ENCODE results near the gene GPRC5B. TPM values are rescaled to one million over a fixed set of nuclear protein-coding genes. Genes with fewer than 3 reads are reported as not detected.

The GPRC5B gene
- total RNA-seq, 1 donor from 2014 or later, result 15.4 TPM

DNA sequence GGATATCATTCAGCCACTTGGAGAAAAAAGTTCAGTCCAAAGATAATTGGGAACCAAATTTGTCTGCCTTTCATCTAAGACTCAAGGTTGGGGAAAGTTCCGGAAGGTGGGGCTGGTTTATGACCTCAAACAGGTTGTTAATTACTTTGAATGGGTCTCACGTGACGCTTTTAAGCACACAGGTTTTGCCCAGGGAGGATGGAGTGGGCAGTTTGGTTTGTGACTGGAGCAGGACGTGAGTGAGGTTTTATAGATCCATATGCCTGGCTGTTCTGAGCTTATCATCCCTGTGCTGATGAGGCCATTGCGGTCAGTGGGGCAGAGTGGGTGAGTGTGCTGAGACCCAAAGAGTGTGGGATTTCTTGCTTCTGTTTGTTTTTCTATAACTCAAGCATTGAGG is 38.7 kb upstream of the GPRC5B start:
- intact Hi-C loops (cut with DNase I), result no loop called here
- Histone ChIP-seq H3K4me3 (no peak overlapping the region), H3K36me3 (no peaks in the 10 kb centered on the region), H3K4me1 (no peaks in the 10 kb centered on the region), H3K27ac (no peak overlapping the region), H3K9me3 (no peaks in the 10 kb centered on the region), H3K27me3 (ENCODE audit: low read depth) (no peaks in the 10 kb centered on the region)
- ATAC-seq, result no peak
- TF ChIP-seq CTCF (IDR thresholded peaks at IDR 0.05), result no peak
- DNase-seq, result no peak

- no peaks in the 10 kb centered on the region for H3K9me3 ChIP-seq
- H3K27me3 ChIP-seq (ENCODE audit: low read depth), result no peaks in the 10 kb centered on the region
- H3K4me1 ChIP-seq, result no peaks in the 10 kb centered on the region
- no peak overlapping the region for H3K4me3 ChIP-seq
- no peaks in the 10 kb centered on the region for H3K36me3 ChIP-seq
- no peak for TF ChIP-seq CTCF (IDR thresholded peaks at IDR 0.05)
- no peak overlapping the region for H3K27ac ChIP-seq
- ATAC-seq, result no peak
- no peak for DNase-seq
- intact Hi-C loops (cut with DNase I), result no loop called here
Observed at GRCh38 chr16:19919142-19919541, 34.5 kb upstream of the GPRC5B start.

GRCh38 chr16:19916064-19916463 is 31.4 kb upstream of the GPRC5B start:
- H3K9me3 ChIP-seq, result no peaks in the 10 kb centered on the region
- no peak overlapping the region for H3K27ac ChIP-seq
- no peak for ATAC-seq
- TF ChIP-seq CTCF (IDR thresholded peaks at IDR 0.05), result no peak
- intact Hi-C loops (cut with DNase I), result no loop called here
- H3K36me3 ChIP-seq, result no peaks in the 10 kb centered on the region
- H3K4me3 ChIP-seq, result no peak overlapping the region
- no peak for DNase-seq
- H3K4me1 ChIP-seq, result no peaks in the 10 kb centered on the region
- H3K27me3 ChIP-seq (ENCODE audit: low read depth), result peaks cover 2% of the 10 kb centered on the region

GRCh38 chr16:19914877-19915276 is 30.2 kb upstream of the GPRC5B start:
- H3K27me3 ChIP-seq (ENCODE audit: low read depth), result peaks cover 6% of the 10 kb centered on the region
- intact Hi-C loops (cut with DNase I), result no loop called here

GRCh38 chr16:19913340-19913645 is 28.6 kb upstream of the GPRC5B start:
- ATAC-seq (no peak), DNase-seq (no peak)
- H3K27me3 ChIP-seq (ENCODE audit: low read depth), result peaks cover 11% of the 10 kb centered on the region
- intact Hi-C loops (cut with DNase I), result no loop called here
- TF ChIP-seq CTCF (IDR thresholded peaks at IDR 0.05), result no peak
- H3K36me3 ChIP-seq, result no peaks in the 10 kb centered on the region
- H3K4me3 ChIP-seq, result no peak overlapping the region
- no peak overlapping the region for H3K27ac ChIP-seq
- no peaks in the 10 kb centered on the region for H3K4me1 ChIP-seq
- no peaks in the 10 kb centered on the region for H3K9me3 ChIP-seq

More at GRCh38 chr16:19914877-19915276, 30.2 kb upstream of the GPRC5B start:
- no peaks in the 10 kb centered on the region for H3K4me1 ChIP-seq
- DNase-seq (no peak), ATAC-seq (no peak)
- H3K4me3 ChIP-seq, result no peak overlapping the region
- no peak overlapping the region for H3K27ac ChIP-seq
- H3K36me3 ChIP-seq, result no peaks in the 10 kb centered on the region
- H3K9me3 ChIP-seq, result no peaks in the 10 kb centered on the region
- TF ChIP-seq CTCF (IDR thresholded peaks at IDR 0.05), result no peak

Data from lower lobe of right lung (tissue), 2 donors.